VCaP (cell line): ENCODE data around the gene GPR39.

Experiments used
- H3K27ac ChIP-seq: fragments of 450-650 bp; 2 replicates; pipeline ENCODE4 v1.5.1; 2017
- TF ChIP-seq, protein P1 (sequence below): fragments of 450-650 bp; conservative IDR thresholded peaks from 2 replicates; pipeline ENCODE4 v1.5.1; 2017; ENCODE audit warnings: mild to moderate bottlenecking, moderate library complexity

The GPR39 gene

DNA sequence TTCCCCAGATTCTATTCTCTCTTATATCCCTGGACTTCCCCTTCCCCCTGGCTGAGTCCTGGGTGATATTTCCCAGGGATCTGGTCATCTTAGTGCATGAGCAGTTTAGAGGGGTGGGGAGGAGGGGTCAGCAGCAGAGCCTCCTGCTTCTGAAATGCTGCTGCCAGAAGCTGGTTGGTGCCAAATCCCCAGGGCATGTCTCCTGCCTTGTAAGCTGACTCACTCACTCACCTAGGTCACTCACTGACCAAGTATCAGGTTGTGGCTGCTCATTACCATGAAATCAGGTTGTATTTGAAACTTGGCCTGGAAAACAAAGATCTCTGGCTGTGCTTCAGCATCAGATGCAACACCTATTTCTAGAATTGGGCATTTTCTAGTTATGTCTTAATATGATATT lies 14.3 kb downstream of the GPR39 start:
- no peak overlapping the region for H3K27ac ChIP-seq
- TF ChIP-seq, protein P1, sequence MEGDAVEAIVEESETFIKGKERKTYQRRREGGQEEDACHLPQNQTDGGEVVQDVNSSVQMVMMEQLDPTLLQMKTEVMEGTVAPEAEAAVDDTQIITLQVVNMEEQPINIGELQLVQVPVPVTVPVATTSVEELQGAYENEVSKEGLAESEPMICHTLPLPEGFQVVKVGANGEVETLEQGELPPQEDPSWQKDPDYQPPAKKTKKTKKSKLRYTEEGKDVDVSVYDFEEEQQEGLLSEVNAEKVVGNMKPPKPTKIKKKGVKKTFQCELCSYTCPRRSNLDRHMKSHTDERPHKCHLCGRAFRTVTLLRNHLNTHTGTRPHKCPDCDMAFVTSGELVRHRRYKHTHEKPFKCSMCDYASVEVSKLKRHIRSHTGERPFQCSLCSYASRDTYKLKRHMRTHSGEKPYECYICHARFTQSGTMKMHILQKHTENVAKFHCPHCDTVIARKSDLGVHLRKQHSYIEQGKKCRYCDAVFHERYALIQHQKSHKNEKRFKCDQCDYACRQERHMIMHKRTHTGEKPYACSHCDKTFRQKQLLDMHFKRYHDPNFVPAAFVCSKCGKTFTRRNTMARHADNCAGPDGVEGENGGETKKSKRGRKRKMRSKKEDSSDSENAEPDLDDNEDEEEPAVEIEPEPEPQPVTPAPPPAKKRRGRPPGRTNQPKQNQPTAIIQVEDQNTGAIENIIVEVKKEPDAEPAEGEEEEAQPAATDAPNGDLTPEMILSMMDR: no peak

- TF ChIP-seq, protein P1: no peak
- no peak overlapping the region for H3K27ac ChIP-seq
Measured at GRCh38 chr2:132437852-132438669, 21.5 kb downstream of the GPR39 start.

DNA sequence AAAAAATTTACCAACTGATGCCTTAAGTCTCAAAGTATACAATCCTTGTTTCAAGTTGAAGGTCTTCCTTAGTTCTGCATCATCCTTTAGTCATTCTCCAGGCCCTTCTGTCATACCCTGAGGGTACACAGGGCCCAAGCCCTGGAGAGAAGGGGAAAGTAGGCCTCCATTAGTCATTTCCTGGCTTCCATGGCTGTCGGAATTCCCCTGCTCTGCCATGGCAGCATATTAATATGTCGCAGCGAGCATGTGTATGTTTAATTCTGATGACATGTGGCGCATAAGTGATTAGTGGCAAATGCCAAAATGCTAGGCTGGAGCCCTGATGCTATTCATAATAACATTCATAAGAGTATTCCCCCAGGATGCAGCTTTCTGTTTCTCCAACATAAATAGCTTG lies 22.1 kb downstream of the GPR39 start:
- H3K27ac ChIP-seq: no peak overlapping the region
- TF ChIP-seq, protein P1: no peak

GRCh38 chr2:132439703-132440398 lies 23.2 kb downstream of the GPR39 start:
- TF ChIP-seq, protein P1: no peak
- H3K27ac ChIP-seq: no peak overlapping the region

GRCh38 chr2:132441051-132441450 lies 24.4 kb downstream of the GPR39 start:
- TF ChIP-seq, protein P1: no peak
- no peak overlapping the region for H3K27ac ChIP-seq

DNA sequence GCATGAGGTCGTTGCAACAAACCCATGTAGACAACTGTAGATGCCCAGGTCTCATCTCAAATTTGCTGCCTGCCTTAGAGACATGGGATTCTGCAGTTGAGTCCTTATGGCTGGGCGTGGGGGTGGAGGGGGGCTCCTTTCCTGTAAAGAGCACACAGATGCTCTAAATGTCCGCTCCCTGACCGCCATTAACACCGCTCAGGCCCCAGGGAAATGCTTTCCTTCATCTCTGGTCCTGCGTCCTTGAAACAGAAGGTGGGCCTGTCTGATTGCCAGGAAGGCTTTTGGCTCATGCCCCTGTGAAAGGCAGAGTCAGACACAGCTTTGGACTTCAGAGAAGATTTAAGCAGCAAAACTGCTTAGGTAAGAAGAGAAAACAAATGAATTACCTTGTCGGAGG lies 25.7 kb downstream of the GPR39 start:
- no peak overlapping the region for H3K27ac ChIP-seq

DNA sequence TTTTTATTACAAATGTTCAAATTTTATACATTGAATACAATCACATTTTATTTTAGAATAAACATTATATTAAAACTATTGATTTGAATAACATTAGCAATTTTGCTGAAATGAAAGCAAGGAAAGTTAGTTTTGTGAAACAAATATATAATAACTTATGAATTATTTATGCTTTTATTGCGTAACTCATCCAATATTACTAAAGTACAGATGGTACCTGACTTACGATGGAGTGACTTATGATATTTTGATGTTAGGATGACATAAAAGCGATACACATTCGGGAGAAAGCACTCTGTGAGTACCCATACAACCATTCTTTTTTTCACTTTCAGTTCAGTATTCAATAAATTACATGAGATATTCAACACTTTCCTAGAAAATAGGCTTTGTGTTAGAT lies 26.5 kb downstream of the GPR39 start:
- H3K27ac ChIP-seq: no peak overlapping the region
- TF ChIP-seq, protein P1: no peak

More for the DNA sequence above, 25.7 kb downstream of the GPR39 start:
- TF ChIP-seq, protein P1: no peak
